Activated naive CD8-positive, alpha-beta T cell treated with anti-CD3 and anti-CD28 coated beads for 36 hours (primary cell): ENCODE measurements around the gene GRID1. TPM values are rescaled to one million over a fixed set of nuclear protein-coding genes. Genes with fewer than 3 reads are reported as not detected.
"Not testable (repeated sequence)": the region's sequence is repeated elsewhere in the genome, so short reads cannot be mapped to it uniquely, and the experiment has no call there.

ENCODE experiments used
- DNase-seq: peaks from one replicate; pipeline ENCODE4 v3.0.0; 2021
- H3K27ac Mint-ChIP-seq: one replicate; pipeline ENCODE4 v1.8.0; 2022; ENCODE audit warnings: mild to moderate bottlenecking, moderate library complexity, mixed read lengths
- H3K27me3 Mint-ChIP-seq: one replicate; pipeline ENCODE4 v1.8.0; 2022; ENCODE audit warnings: mild to moderate bottlenecking, mixed read lengths
- H3K36me3 Mint-ChIP-seq: one replicate; pipeline ENCODE4 v1.8.0; 2021; ENCODE audit warnings: mild to moderate bottlenecking, mixed read lengths
- H3K4me1 Mint-ChIP-seq: one replicate; pipeline ENCODE4 v1.8.0; 2021; ENCODE audit warnings: mixed read lengths
- H3K4me3 Mint-ChIP-seq: one replicate; pipeline ENCODE4 v1.8.0; 2022; ENCODE audit warnings: mild to moderate bottlenecking, moderate library complexity, mixed read lengths
- H3K9me3 Mint-ChIP-seq: one replicate; pipeline ENCODE4 v1.8.0; 2022; ENCODE audit warnings: mixed read lengths
- total RNA-seq, 2 experiments: library from RNA; stranded (reverse); gene quantifications; one replicate each; pipeline ENCODE4 v1.2.3, GENCODE V29; 2021

GRID1 gene
- total RNA-seq, 2 experiments from 2014 or later, result not detected

- DNase-seq, result no peak
- H3K9me3 Mint-ChIP-seq, result no peaks in the 10 kb centered on the region
- no peaks in the 10 kb centered on the region for H3K36me3 Mint-ChIP-seq
- peaks cover 6% of the 10 kb centered on the region for H3K27me3 Mint-ChIP-seq
- no peak overlapping the region for H3K27ac Mint-ChIP-seq
- H3K4me1 Mint-ChIP-seq, result no peaks in the 10 kb centered on the region
- no peak overlapping the region for H3K4me3 Mint-ChIP-seq
These were observed 604.6 kb downstream of the GRID1 start for GRCh38 chr10:85761906-85762445.

GRCh38 chr10:85741626-85742300 is 624.8 kb downstream of the GRID1 start:
- Mint-ChIP-seq H3K27ac (peak overlapping the region; percentile 34), H3K9me3 (no peaks in the 10 kb centered on the region), H3K4me3 (peak overlapping the region; percentile 37), H3K36me3 (no peaks in the 10 kb centered on the region), H3K4me1 (peaks cover 4% of the 10 kb centered on the region), H3K27me3 (peaks cover 6% of the 10 kb centered on the region)
- DNase-seq, result peak; percentile 1

GRCh38 chr10:85735997-85736396 is 630.6 kb downstream of the GRID1 start:
- no peak for DNase-seq
- peaks cover 6% of the 10 kb centered on the region for H3K27me3 Mint-ChIP-seq
- no peaks in the 10 kb centered on the region for H3K36me3 Mint-ChIP-seq
- no peak overlapping the region for H3K27ac Mint-ChIP-seq
- H3K9me3 Mint-ChIP-seq, result no peaks in the 10 kb centered on the region
- H3K4me3 Mint-ChIP-seq, result no peak overlapping the region
- H3K4me1 Mint-ChIP-seq, result no peaks in the 10 kb centered on the region

GRCh38 chr10:85734791-85735190 is 631.8 kb downstream of the GRID1 start:
- Mint-ChIP-seq H3K36me3 (no peaks in the 10 kb centered on the region), H3K4me3 (no peak overlapping the region), H3K9me3 (no peaks in the 10 kb centered on the region), H3K27me3 (peaks cover 6% of the 10 kb centered on the region), H3K27ac (no peak overlapping the region), H3K4me1 (no peaks in the 10 kb centered on the region)
- DNase-seq, result no peak

- no peak for DNase-seq
- Mint-ChIP-seq H3K27me3 (peaks cover 4% of the 10 kb centered on the region), H3K4me3 (no peak overlapping the region), H3K36me3 (no peaks in the 10 kb centered on the region), H3K27ac (no peak overlapping the region), H3K9me3 (no peaks in the 10 kb centered on the region), H3K4me1 (no peaks in the 10 kb centered on the region)
These were observed 642.4 kb downstream of the GRID1 start for GRCh38 chr10:85724215-85724614.

- Mint-ChIP-seq H3K9me3 (no peaks in the 10 kb centered on the region), H3K4me3 (no peak overlapping the region), H3K36me3 (no peaks in the 10 kb centered on the region), H3K27ac (no peak overlapping the region), H3K27me3 (peaks cover 4% of the 10 kb centered on the region), H3K4me1 (no peaks in the 10 kb centered on the region)
- no peak for DNase-seq
These were observed 645.5 kb downstream of the GRID1 start for GRCh38 chr10:85720931-85721590.

- no peak overlapping the region for H3K27ac Mint-ChIP-seq
- no peak for DNase-seq
- no peaks in the 10 kb centered on the region for H3K9me3 Mint-ChIP-seq
- no peak overlapping the region for H3K4me3 Mint-ChIP-seq
- no peaks in the 10 kb centered on the region for H3K4me1 Mint-ChIP-seq
- no peaks in the 10 kb centered on the region for H3K36me3 Mint-ChIP-seq
- H3K27me3 Mint-ChIP-seq, result no peaks in the 10 kb centered on the region
These were observed 647.2 kb downstream of the GRID1 start for GRCh38 chr10:85719408-85719807.

- peaks cover 8% of the 10 kb centered on the region for H3K9me3 Mint-ChIP-seq
- no peaks in the 10 kb centered on the region for H3K36me3 Mint-ChIP-seq
- peaks cover 6% of the 10 kb centered on the region for H3K27me3 Mint-ChIP-seq
- H3K4me3 Mint-ChIP-seq, result no peak overlapping the region
- no peak overlapping the region for H3K27ac Mint-ChIP-seq
- no peaks in the 10 kb centered on the region for H3K4me1 Mint-ChIP-seq
- DNase-seq, result no peak
These were observed 652.7 kb downstream of the GRID1 start for GRCh38 chr10:85713885-85714284.

GRCh38 chr10:85702768-85703167 is 663.8 kb downstream of the GRID1 start:
- H3K27me3 Mint-ChIP-seq, result peaks cover 27% of the 10 kb centered on the region
- H3K9me3 Mint-ChIP-seq, result no peaks in the 10 kb centered on the region
- H3K4me1 Mint-ChIP-seq, result no peaks in the 10 kb centered on the region
- no peak for DNase-seq
- no peaks in the 10 kb centered on the region for H3K36me3 Mint-ChIP-seq
- H3K27ac Mint-ChIP-seq, result no peak overlapping the region
- no peak overlapping the region for H3K4me3 Mint-ChIP-seq

- H3K4me3 Mint-ChIP-seq, H3K36me3 Mint-ChIP-seq, H3K27ac Mint-ChIP-seq: not testable (repeated sequence)
These were observed 667.5 kb downstream of the GRID1 start for GRCh38 chr10:85699066-85699465.

GRCh38 chr10:85696893-85697292 is 669.7 kb downstream of the GRID1 start:
- Mint-ChIP-seq H3K4me1 (no peaks in the 10 kb centered on the region), H3K9me3 (no peaks in the 10 kb centered on the region), H3K4me3 (no peak overlapping the region), H3K27me3 (peaks cover 16% of the 10 kb centered on the region), H3K27ac (no peak overlapping the region), H3K36me3 (no peaks in the 10 kb centered on the region)
- no peak for DNase-seq

More at GRCh38 chr10:85699066-85699465, 667.5 kb downstream of the GRID1 start:
- DNase-seq, H3K4me1 Mint-ChIP-seq, H3K9me3 Mint-ChIP-seq: not testable (repeated sequence)
- peaks cover 17% of the 10 kb centered on the region for H3K27me3 Mint-ChIP-seq

- DNase-seq, result no peak
- no peaks in the 10 kb centered on the region for H3K9me3 Mint-ChIP-seq
- H3K4me1 Mint-ChIP-seq, result no peaks in the 10 kb centered on the region
- H3K27ac Mint-ChIP-seq, result no peak overlapping the region
- H3K27me3 Mint-ChIP-seq, result peaks cover 2% of the 10 kb centered on the region
- no peak overlapping the region for H3K4me3 Mint-ChIP-seq
- H3K36me3 Mint-ChIP-seq, result no peaks in the 10 kb centered on the region
These were observed 684.0 kb downstream of the GRID1 start for GRCh38 chr10:85682621-85683020.

- no peaks in the 10 kb centered on the region for H3K36me3 Mint-ChIP-seq
- H3K4me3 Mint-ChIP-seq, result no peak overlapping the region
- no peaks in the 10 kb centered on the region for H3K27me3 Mint-ChIP-seq
- H3K9me3 Mint-ChIP-seq, result no peaks in the 10 kb centered on the region
- no peaks in the 10 kb centered on the region for H3K4me1 Mint-ChIP-seq
- H3K27ac Mint-ChIP-seq, result no peak overlapping the region
- DNase-seq, result no peak
These were observed 686.9 kb downstream of the GRID1 start for GRCh38 chr10:85679710-85680109.

- no peak for DNase-seq
- Mint-ChIP-seq H3K27ac (no peak overlapping the region), H3K4me3 (no peak overlapping the region), H3K4me1 (no peaks in the 10 kb centered on the region), H3K36me3 (no peaks in the 10 kb centered on the region), H3K27me3 (no peaks in the 10 kb centered on the region), H3K9me3 (no peaks in the 10 kb centered on the region)
These were observed 687.5 kb downstream of the GRID1 start for GRCh38 chr10:85679061-85679460.

- H3K27ac Mint-ChIP-seq, result no peak overlapping the region
- peaks cover 2% of the 10 kb centered on the region for H3K9me3 Mint-ChIP-seq
- no peaks in the 10 kb centered on the region for H3K27me3 Mint-ChIP-seq
- H3K36me3 Mint-ChIP-seq, result no peaks in the 10 kb centered on the region
- no peak for DNase-seq
- H3K4me1 Mint-ChIP-seq, result no peaks in the 10 kb centered on the region
- no peak overlapping the region for H3K4me3 Mint-ChIP-seq
These were observed 691.7 kb downstream of the GRID1 start for GRCh38 chr10:85674851-85675250.

GRCh38 chr10:85673270-85673669 is 693.3 kb downstream of the GRID1 start:
- H3K27ac Mint-ChIP-seq, result no peak overlapping the region
- no peak overlapping the region for H3K4me3 Mint-ChIP-seq
- peaks cover 2% of the 10 kb centered on the region for H3K9me3 Mint-ChIP-seq
- no peaks in the 10 kb centered on the region for H3K27me3 Mint-ChIP-seq
- no peak for DNase-seq
- H3K36me3 Mint-ChIP-seq, result no peaks in the 10 kb centered on the region
- H3K4me1 Mint-ChIP-seq, result no peaks in the 10 kb centered on the region
